LNCaP clone FGC (cell line): ENCODE data around the gene S1PR4.
"Not testable (repeated sequence)": the region's sequence is repeated elsewhere in the genome, so short reads cannot be mapped to it uniquely, and the experiment has no call there.

Experiments used
- DNase-seq: peaks from one replicate; pipeline ENCODE4 v3.0.0-alpha.2; 2011; ENCODE audit warnings: low read depth
- H3K4me3 ChIP-seq: 2 replicates; pipeline ENCODE4 v1.5.1; 2011; ENCODE audit warnings: mild to moderate bottlenecking, low read depth, low read length, control low read depth
- CTCF ChIP-seq: IDR thresholded peaks from 2 replicates; pipeline ENCODE4 v1.5.1; 2012; ENCODE audit warnings: mild to moderate bottlenecking; ENCODE audit not compliant: control insufficient read depth, insufficient read depth; ENCODE audit errors: extremely low read depth

The S1PR4 gene

GRCh38 chr19:3216874-3217273 lies 38.3 kb downstream of the S1PR4 start:
- no peak for DNase-seq
- H3K4me3 ChIP-seq = no peak overlapping the region
- TF ChIP-seq CTCF = no peak

GRCh38 chr19:3220576-3220975 lies 42.0 kb downstream of the S1PR4 start:
- no peak for TF ChIP-seq CTCF
- no peak overlapping the region for H3K4me3 ChIP-seq
- no peak for DNase-seq

GRCh38 chr19:3221576-3221975 lies 43.0 kb downstream of the S1PR4 start:
- H3K4me3 ChIP-seq, DNase-seq: not testable (repeated sequence)

- no peak for DNase-seq
- no peak overlapping the region for H3K4me3 ChIP-seq
- no peak for TF ChIP-seq CTCF
Observed at GRCh38 chr19:3222709-3223108, 44.1 kb downstream of the S1PR4 start.

GRCh38 chr19:3224346-3225168 lies 46.0 kb downstream of the S1PR4 start, which contains the start of gene CELF5:
Gene CELF5, plus strand, starts transcription at chr19:3224661. Its CDS starts 79 bp downstream, at chr19:3224740.
- peak; percentile 67 for TF ChIP-seq CTCF
- no peak for DNase-seq
- H3K4me3 ChIP-seq = no peak within 1 kb of the TSS

GRCh38 chr19:3225169-3225485 lies 46.6 kb downstream of the S1PR4 start:
- no peak overlapping the region for H3K4me3 ChIP-seq
- no peak for TF ChIP-seq CTCF
- no peak for DNase-seq

GRCh38 chr19:3225677-3226093 lies 47.1 kb downstream of the S1PR4 start:
- TF ChIP-seq CTCF = no peak
- no peak for DNase-seq
- no peak overlapping the region for H3K4me3 ChIP-seq
